HG02610 (cell line): ENCODE measurements around the gene FXR1.
"Not testable (repeated sequence)": the region's sequence is repeated elsewhere in the genome, so short reads cannot be mapped to it uniquely, and the experiment has no call there.

Source experiments
- ATAC-seq: cut with Tn5 transposase; IDR thresholded peaks from one replicate; pipeline ENCODE4 v1.9.1; 2021; ENCODE audit warnings: mild to moderate bottlenecking, moderate library complexity; ENCODE audit not compliant: unreplicated experiment

Gene FXR1

GRCh38 chr3:180912304-180913296, at the start of gene FXR1:
Gene FXR1, plus strand, starts transcription at chr3:180912670. Its CDS starts 16 bp downstream, at chr3:180912686.
- peak; percentile 99 for ATAC-seq

GRCh38 chr3:180870008-180870699, 42.3 kb upstream of the FXR1 start:
- ATAC-seq, result no peak

- ATAC-seq, result no peak
Measured at GRCh38 chr3:180871901-180872300, 40.6 kb upstream of the FXR1 start.

- ATAC-seq, result not testable (repeated sequence)
Measured at GRCh38 chr3:180872430-180872829, 40.0 kb upstream of the FXR1 start.

GRCh38 chr3:180875124-180875698, 37.3 kb upstream of the FXR1 start:
- ATAC-seq, result no peak

GRCh38 chr3:180881065-180881801, 31.2 kb upstream of the FXR1 start:
- no peak for ATAC-seq

- ATAC-seq, result no peak
Measured at GRCh38 chr3:180882115-180882514, 30.4 kb upstream of the FXR1 start.

- ATAC-seq, result no peak
Measured at GRCh38 chr3:180888992-180889560, 23.4 kb upstream of the FXR1 start.

- ATAC-seq, result no peak
Measured at GRCh38 chr3:180898572-180898971, 13.9 kb upstream of the FXR1 start.

- ATAC-seq, result no peak
Measured at GRCh38 chr3:180909369-180910127, 2.9 kb upstream of the FXR1 start.

GRCh38 chr3:180910823-180911222, 1.6 kb upstream of the FXR1 start:
- ATAC-seq, result no peak

- ATAC-seq, result peak; percentile 3
Measured at GRCh38 chr3:180911876-180912303, 580 bp upstream of the FXR1 start.

- no peak for ATAC-seq
Measured at GRCh38 chr3:180913581-180914404, 1.3 kb downstream of the FXR1 start.

GRCh38 chr3:180918542-180918941, 6.1 kb downstream of the FXR1 start:
- ATAC-seq, result no peak

- no peak for ATAC-seq
Measured at GRCh38 chr3:180922242-180922641, 9.8 kb downstream of the FXR1 start.

GRCh38 chr3:180923561-180923960, 11.1 kb downstream of the FXR1 start:
- ATAC-seq, result no peak

GRCh38 chr3:180926526-180926925, 14.1 kb downstream of the FXR1 start:
- ATAC-seq, result no peak

- ATAC-seq, result no peak
Measured at GRCh38 chr3:180929376-180929775, 16.9 kb downstream of the FXR1 start.

GRCh38 chr3:180930526-180930925, 18.1 kb downstream of the FXR1 start:
- no peak for ATAC-seq
